Upper lobe of right lung (tissue), 1 donor: ENCODE data around the gene CDH23. TPM values are rescaled to one million over a fixed set of nuclear protein-coding genes. Genes with fewer than 3 reads are reported as not detected.
"Not testable (repeated sequence)": the region's sequence is repeated elsewhere in the genome, so short reads cannot be mapped to it uniquely, and the experiment has no call there.

Experiments
- ATAC-seq: fragments of 200-7000 bp; cut with Tn5 transposase; one replicate; pipeline ENCODE4 v1.9.1; 2020; ENCODE audit warnings: mild to moderate bottlenecking, moderate library complexity
- DNase-seq: peaks from one replicate; pipeline ENCODE4 v3.0.0-alpha.2; 2020
- H3K27ac ChIP-seq: fragments of 200-600 bp; one replicate; pipeline ENCODE4 v1.8.0; 2022
- H3K27me3 ChIP-seq: fragments of 200-600 bp; one replicate; pipeline ENCODE4 v1.8.0; 2022; ENCODE audit warnings: mild to moderate bottlenecking
- H3K36me3 ChIP-seq: fragments of 200-600 bp; one replicate; pipeline ENCODE4 v1.8.0; 2022
- H3K4me1 ChIP-seq: fragments of 200-600 bp; one replicate; pipeline ENCODE4 v1.8.0; 2022
- H3K4me3 ChIP-seq: fragments of 200-600 bp; one replicate; pipeline ENCODE4 v1.8.0; 2022; ENCODE audit warnings: mild to moderate bottlenecking
- H3K9me3 ChIP-seq: fragments of 200-600 bp; one replicate; pipeline ENCODE4 v1.8.0; 2022
- intact Hi-C: fragments of 100-400 bp; cut with DNase I; formaldehyde crosslinking; loops from one replicate; pipeline ENCODE4 v1.11.0; 2022
- total RNA-seq: library from RNA; stranded (reverse); fragmentation: NEBNext Ultra II Directional; extraction: Animal tissue kit (Norgen Biotek cat#: 25700); gene quantifications from one replicate; pipeline ENCODE4 v1.2.1, GENCODE V29; 2021
- TF ChIP-seq, protein P1 (sequence below): fragments of 200-600 bp; IDR thresholded peaks from one replicate; pipeline ENCODE4 v1.8.0; 2022; ENCODE audit warnings: antibody characterized with exemption
- donor health status: DM: no; HTN: yes; CAD: no; lungs with severe emphysema.

The CDH23 gene
- total RNA-seq, 1 donor from 2014 or later, result 10.9 TPM

DNA sequence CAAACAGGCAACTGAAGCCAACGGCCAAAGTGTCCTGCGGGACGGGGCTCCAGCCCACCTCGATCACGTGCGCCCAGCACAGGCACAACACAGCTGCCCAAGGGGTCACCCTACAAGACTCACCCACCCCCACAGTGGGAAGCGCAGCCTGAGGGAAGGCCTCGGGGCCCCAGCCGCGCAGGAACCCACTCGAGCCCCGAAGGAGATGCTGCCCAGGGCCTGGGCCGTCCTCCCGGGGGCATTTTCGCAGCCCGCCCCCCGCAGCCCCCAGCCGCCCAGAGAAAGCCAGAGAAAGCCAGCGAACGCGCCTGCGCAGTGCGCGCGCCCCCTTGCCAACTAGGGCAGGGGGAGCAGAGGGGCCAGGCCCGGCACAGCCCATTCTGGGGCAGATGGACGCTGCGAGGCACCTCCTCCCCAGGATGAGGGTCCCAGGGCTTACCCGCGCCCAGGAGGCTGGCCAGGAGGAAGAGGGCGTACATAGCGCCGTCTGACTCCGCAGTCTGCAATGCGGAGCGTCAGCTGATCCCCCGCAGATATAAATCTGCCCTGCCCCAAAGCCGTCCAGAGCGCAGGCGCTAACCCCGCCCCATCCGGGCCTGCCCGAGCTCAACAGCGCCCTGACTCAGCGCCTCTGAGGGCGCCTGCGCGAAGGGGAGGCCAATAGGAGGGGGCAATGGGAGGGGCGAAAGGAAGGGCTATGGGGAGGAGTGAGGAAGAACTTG, 454.2 kb downstream of the CDH23 start, which contains the start of gene PSAP:
PSAP (minus strand) TSS at position 509 of the 722 bp plus-strand sequence; CDS start at position 479, 30 bp downstream.
- TF ChIP-seq, protein P1, sequence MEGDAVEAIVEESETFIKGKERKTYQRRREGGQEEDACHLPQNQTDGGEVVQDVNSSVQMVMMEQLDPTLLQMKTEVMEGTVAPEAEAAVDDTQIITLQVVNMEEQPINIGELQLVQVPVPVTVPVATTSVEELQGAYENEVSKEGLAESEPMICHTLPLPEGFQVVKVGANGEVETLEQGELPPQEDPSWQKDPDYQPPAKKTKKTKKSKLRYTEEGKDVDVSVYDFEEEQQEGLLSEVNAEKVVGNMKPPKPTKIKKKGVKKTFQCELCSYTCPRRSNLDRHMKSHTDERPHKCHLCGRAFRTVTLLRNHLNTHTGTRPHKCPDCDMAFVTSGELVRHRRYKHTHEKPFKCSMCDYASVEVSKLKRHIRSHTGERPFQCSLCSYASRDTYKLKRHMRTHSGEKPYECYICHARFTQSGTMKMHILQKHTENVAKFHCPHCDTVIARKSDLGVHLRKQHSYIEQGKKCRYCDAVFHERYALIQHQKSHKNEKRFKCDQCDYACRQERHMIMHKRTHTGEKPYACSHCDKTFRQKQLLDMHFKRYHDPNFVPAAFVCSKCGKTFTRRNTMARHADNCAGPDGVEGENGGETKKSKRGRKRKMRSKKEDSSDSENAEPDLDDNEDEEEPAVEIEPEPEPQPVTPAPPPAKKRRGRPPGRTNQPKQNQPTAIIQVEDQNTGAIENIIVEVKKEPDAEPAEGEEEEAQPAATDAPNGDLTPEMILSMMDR, result no peak
- H3K9me3 ChIP-seq, result no peaks in the 10 kb centered on the region
- intact Hi-C loops, result no loop called here
- H3K36me3 ChIP-seq, result no peaks in the 10 kb centered on the region
- DNase-seq, result peak; percentile 100
- peak within 1 kb of the TSS; percentile 100 for H3K4me3 ChIP-seq
- no peaks in the 10 kb centered on the region for H3K27me3 ChIP-seq
- peaks cover 32% of the 10 kb centered on the region for H3K4me1 ChIP-seq
- peak; percentile 98 for ATAC-seq
- peak within 1 kb of the TSS; percentile 95 for H3K27ac ChIP-seq

DNA sequence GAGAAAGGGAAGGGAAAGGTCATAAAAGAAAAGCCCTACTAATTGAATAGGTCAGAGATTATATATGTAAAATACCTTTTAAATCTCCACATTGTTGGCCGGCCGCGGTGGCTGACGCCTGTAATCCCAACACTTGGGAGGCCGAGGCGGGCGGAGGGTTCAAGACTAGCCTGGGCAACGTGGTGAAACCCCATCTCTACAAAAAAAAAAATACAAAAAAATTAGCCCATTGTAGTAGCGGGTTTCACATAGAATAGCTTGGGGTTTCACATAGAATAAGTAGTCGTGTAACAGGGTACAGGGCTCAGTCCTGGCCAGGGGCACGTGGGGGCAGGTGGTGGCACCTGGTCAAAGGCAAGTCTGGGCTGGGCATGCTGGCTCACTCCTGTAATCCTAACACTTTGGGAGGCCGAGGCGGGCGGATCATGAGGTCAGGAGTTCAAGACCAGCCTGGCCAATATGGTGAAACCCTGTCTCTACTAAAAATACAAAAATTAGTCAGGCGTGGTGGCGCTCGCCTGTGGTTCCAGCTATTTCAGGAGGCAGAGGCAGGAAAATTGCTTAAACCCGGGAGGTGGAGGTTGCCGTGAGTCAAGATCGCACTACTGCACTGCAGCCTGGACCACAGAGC, 454.9 kb downstream of the CDH23 start:
- H3K36me3 ChIP-seq, intact Hi-C loops, DNase-seq, H3K27me3 ChIP-seq, H3K9me3 ChIP-seq, ATAC-seq: not testable (repeated sequence)
- Histone ChIP-seq H3K4me3 (peak overlapping the region; percentile 100), H3K27ac (peak overlapping the region; percentile 95), H3K4me1 (peaks cover 30% of the 10 kb centered on the region)

DNA sequence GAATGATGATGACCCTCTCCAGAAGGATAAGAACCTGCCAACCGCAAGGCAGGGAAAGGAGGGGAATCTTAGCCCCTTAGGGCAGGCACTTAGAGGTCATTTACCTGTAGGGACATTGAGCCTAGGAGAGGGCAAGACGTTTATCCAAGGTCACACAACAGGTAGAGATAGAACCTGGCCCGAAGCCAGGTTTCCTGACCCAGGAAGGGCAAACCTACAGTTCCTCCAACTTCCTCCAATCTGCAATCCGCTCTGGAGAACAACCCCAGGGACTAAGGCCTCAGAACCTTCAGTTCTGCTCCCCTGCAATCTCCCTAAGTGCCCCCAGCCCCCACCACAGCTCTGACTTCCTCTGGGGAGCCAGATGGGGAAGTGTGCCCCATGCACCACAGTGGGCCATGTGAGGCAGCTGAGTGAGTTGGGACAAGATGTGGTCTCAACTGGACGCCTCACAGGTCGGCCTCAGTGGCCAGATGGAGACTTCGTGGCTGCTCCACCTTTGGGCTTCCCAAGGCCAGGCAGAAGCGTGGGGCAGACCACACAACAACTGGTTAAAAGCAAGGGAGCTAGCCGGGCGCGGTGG, 455.7 kb downstream of the CDH23 start:
- intact Hi-C loops, result no loop called here
- H3K9me3 ChIP-seq, result no peaks in the 10 kb centered on the region
- ATAC-seq (peak; percentile 57), DNase-seq (peak; percentile 84)
- TF ChIP-seq, protein P1, result no peak
- no peak overlapping the region for H3K4me3 ChIP-seq
- no peaks in the 10 kb centered on the region for H3K27me3 ChIP-seq
- H3K27ac ChIP-seq, result peak overlapping the region; percentile 95
- peaks cover 23% of the 10 kb centered on the region for H3K4me1 ChIP-seq
- no peaks in the 10 kb centered on the region for H3K36me3 ChIP-seq

- Histone ChIP-seq H3K27me3 (no peaks in the 10 kb centered on the region), H3K9me3 (no peaks in the 10 kb centered on the region), H3K27ac (no peak overlapping the region), H3K36me3 (no peaks in the 10 kb centered on the region), H3K4me3 (no peak overlapping the region), H3K4me1 (peaks cover 8% of the 10 kb centered on the region)
- intact Hi-C loops, result no loop called here
- ATAC-seq (no peak), DNase-seq (no peak)
- TF ChIP-seq, protein P1, result no peak
Measured at GRCh38 chr10:71854031-71854430, 457.3 kb downstream of the CDH23 start.

- Histone ChIP-seq H3K27ac (no peak overlapping the region), H3K9me3 (no peaks in the 10 kb centered on the region), H3K4me3 (no peak overlapping the region), H3K36me3 (no peaks in the 10 kb centered on the region), H3K4me1 (peaks cover 21% of the 10 kb centered on the region), H3K27me3 (no peaks in the 10 kb centered on the region)
- intact Hi-C loops, result no loop called here
- ATAC-seq (no peak), DNase-seq (no peak)
- TF ChIP-seq, protein P1, result no peak
Measured at GRCh38 chr10:71856619-71857018, 459.9 kb downstream of the CDH23 start.
